Endothelial cell of umbilical vein (primary cell): ENCODE measurements around the gene GAL3ST1. TPM values are rescaled to one million over a fixed set of nuclear protein-coding genes. Genes with fewer than 3 reads are reported as not detected.

Experiments used
- BruUV-seq: library from RNA; stranded (reverse); fragments of 400-500 nt; replicated peaks from 2 replicates; lab custom pipeline; 2021; lab: Mats Ljungman, UMichigan
- CTCF ChIA-PET: fragments of 300-600, 350-600 bp; sonication (Branson Sonifier 250); formaldehyde crosslinking; loops from one replicate; lab custom pipeline; 2021; ENCODE audit warnings: antibody characterized with exemption, inconsistent platforms; lab: Charles Lee
- POLR2A ChIA-PET: fragments of 300-600, 350-600 bp; sonication (Branson Sonifier 250); formaldehyde crosslinking; loops from one replicate; lab custom pipeline; 2021; ENCODE audit warnings: antibody characterized with exemption, inconsistent platforms; lab: Charles Lee
- DNase-seq: peaks from one replicate; pipeline ENCODE4 v3.0.0-alpha.2; 2011; ENCODE audit warnings: low read depth, low spot score
- FAIRE-seq: peaks from 2 replicates; lab custom pipeline; 2011; peaks lifted over from hg19 to GRCh38; lab: Jason Lieb, UNC
- H2AFZ ChIP-seq: 2 replicates; pipeline ENCODE4 v1.6.0; 2012; ENCODE audit warnings: low read depth, low read length, control low read depth, inconsistent platforms
- H3K27ac ChIP-seq: 2 replicates; pipeline ENCODE4 v1.5.1; 2011; ENCODE audit warnings: low read depth, mild to moderate bottlenecking, control low read depth, low read length, moderate library complexity; ENCODE audit not compliant: insufficient read depth
- H3K27me3 ChIP-seq, 2 experiments: 2 replicates each; pipeline versions ENCODE4 v1.6.0 to v1.6.1; 2011; ENCODE audit warnings: low read length in 2 of 2, mixed read lengths in 1 of 2; ENCODE audit not compliant: control insufficient read depth in 2 of 2, insufficient read depth in 2 of 2
- H3K36me3 ChIP-seq, 2 experiments: 2 replicates in 1 of 2; 3 replicates in 1 of 2; pipeline ENCODE4 v1.5.1; 2011; ENCODE audit warnings: low read length in 2 of 2, mild to moderate bottlenecking in 1 of 2, moderate library complexity in 1 of 2; ENCODE audit not compliant: control insufficient read depth in 2 of 2, insufficient read depth in 2 of 2; ENCODE audit errors: extremely low read depth in 1 of 2
- H3K4me1 ChIP-seq: 3 replicates; pipeline ENCODE4 v1.5.1; 2011; ENCODE audit warnings: mild to moderate bottlenecking, low read length; ENCODE audit not compliant: control insufficient read depth, insufficient read depth; ENCODE audit errors: extremely low read depth
- H3K4me2 ChIP-seq: 2 replicates; pipeline ENCODE4 v1.6.1; 2011; ENCODE audit warnings: low read length, control low read depth, mixed read lengths; ENCODE audit not compliant: insufficient read depth
- H3K4me3 ChIP-seq, 3 experiments: fragments of 200-600 bp in 1 of 3; sonication (generic), shearing (Covaris generic) in 1 of 3; replicated peaks in 1 of 3; 2 replicates each; pipeline ENCODE4 v1.5.1; 2011 to 2016; ENCODE audit warnings: control low read depth in 3 of 3, low read length in 3 of 3, mild to moderate bottlenecking in 2 of 3, inconsistent platforms in 1 of 3, low read depth in 1 of 3, moderate library complexity in 1 of 3; ENCODE audit not compliant: insufficient read depth in 1 of 3
- H3K79me2 ChIP-seq: 2 replicates; pipeline ENCODE4 v1.6.0; 2012; ENCODE audit warnings: low read length, inconsistent platforms; ENCODE audit not compliant: control insufficient read depth, insufficient read depth
- H3K9ac ChIP-seq: replicated peaks from 2 replicates; pipeline ENCODE3; 2011; ENCODE audit warnings: low read length, control low read depth; ENCODE audit not compliant: insufficient read depth; ENCODE audit errors: extremely low read depth
- H3K9me1 ChIP-seq: replicated peaks from 3 replicates; pipeline ENCODE4 v1.6.0; 2011; ENCODE audit warnings: mild to moderate bottlenecking, low read length; ENCODE audit not compliant: control insufficient read depth, insufficient read depth; ENCODE audit errors: extremely low read depth
- H3K9me3 ChIP-seq: replicated peaks from 2 replicates; pipeline ENCODE4 v1.5.1; 2012; ENCODE audit warnings: low read length, inconsistent platforms; ENCODE audit not compliant: control insufficient read depth, insufficient read depth
- H4K20me1 ChIP-seq: replicated peaks from 2 replicates; pipeline ENCODE3; 2011; ENCODE audit warnings: mild to moderate bottlenecking, low read length; ENCODE audit not compliant: control insufficient read depth, insufficient read depth; ENCODE audit errors: extremely low read depth
- EZH2 ChIP-seq: IDR thresholded peaks from 2 replicates; pipeline ENCODE4 v1.6.1; 2012; ENCODE audit warnings: borderline replicate concordance, low read depth, mild to moderate bottlenecking, moderate library complexity, low read length, inconsistent platforms; ENCODE audit not compliant: severe bottlenecking
- FOS ChIP-seq: IDR thresholded peaks from 2 replicates; pipeline ENCODE4 v1.6.1; 2011; ENCODE audit warnings: mild to moderate bottlenecking, low read length, moderate library complexity, borderline replicate concordance; ENCODE audit not compliant: insufficient read depth
- GATA2 ChIP-seq: IDR thresholded peaks from 2 replicates; pipeline ENCODE4 v1.7.0; 2011; ENCODE audit warnings: low read depth, mild to moderate bottlenecking, moderate library complexity, mixed read lengths, low read length; ENCODE audit not compliant: insufficient read length, insufficient read depth
- JUN ChIP-seq: IDR thresholded peaks from 2 replicates; pipeline ENCODE4 v1.6.1; 2011; ENCODE audit warnings: borderline replicate concordance, low read depth; ENCODE audit not compliant: insufficient read length, insufficient read depth
- MYC ChIP-seq: IDR thresholded peaks from one replicate; pipeline ENCODE4 v1.6.1; 2011; ENCODE audit warnings: mild to moderate bottlenecking, low read depth, low read length
- POLR2A ChIP-seq: IDR thresholded peaks from 2 replicates; pipeline ENCODE4 v1.6.1; 2012; ENCODE audit warnings: low read depth, mild to moderate bottlenecking, control low read depth, low read length
- POLR2AphosphoS5 ChIP-seq: IDR thresholded peaks from 2 replicates; pipeline ENCODE4 v1.6.1; 2012; ENCODE audit warnings: low read depth, mild to moderate bottlenecking, control low read depth, low read length, moderate library complexity; ENCODE audit not compliant: insufficient read depth
- dilution Hi-C: fragments of 300-500 bp; cut with MboI; formaldehyde crosslinking; loops from one replicate; pipeline ENCODE4 v1.15.0; 2019; ENCODE audit warnings: low sequenced_read_pairs; ENCODE audit not compliant: extremely low pct_ligation_motif_present
- intact Hi-C: fragments of 100-400 bp; cut with micrococcal nuclease; formaldehyde crosslinking; loops from one replicate; pipeline ENCODE4 v1.10.0; 2022
- polyA plus RNA-seq, 4 experiments: library from polyadenylated mRNA; depleted of rRNA in 3 of 4; stranded (reverse) in 3 of 4; unstranded in 1 of 4; fragments of >200 nt; gene quantifications; 2 replicates each; pipeline versions ENCODE4 v1.2.1 to v1.2.3, GENCODE V29; 2011 to 2012; ENCODE audit warnings: missing spikeins in 1 of 4
- total RNA-seq: library from RNA; stranded (reverse); gene quantifications from 2 replicates; pipeline ENCODE4 v1.2.3, GENCODE V29; 2021
- TF ChIP-seq, protein P1 (sequence below), 2 donors: IDR thresholded peaks; 1 replicate in 1 of 2; 2 replicates in 1 of 2; pipeline ENCODE4 v1.5.1; 2011; ENCODE audit warnings: low read length in 2 of 2, mild to moderate bottlenecking in 2 of 2, moderate library complexity in 2 of 2, control low read depth in 1 of 2, inconsistent platforms in 1 of 2, low read depth in 1 of 2; ENCODE audit not compliant: insufficient read depth in 1 of 2; ENCODE audit errors: extremely low read depth in 1 of 2
- TF ChIP-seq, protein P2 (sequence below): IDR thresholded peaks from 2 replicates; pipeline ENCODE4 v1.6.1; 2011; ENCODE audit not compliant: insufficient read depth, insufficient read length

Gene GAL3ST1
- total and polyA plus RNA-seq, 2 donors (not counting 3 experiments of a cell fraction or from before 2014, with no cell fraction given): not detected

DNA sequence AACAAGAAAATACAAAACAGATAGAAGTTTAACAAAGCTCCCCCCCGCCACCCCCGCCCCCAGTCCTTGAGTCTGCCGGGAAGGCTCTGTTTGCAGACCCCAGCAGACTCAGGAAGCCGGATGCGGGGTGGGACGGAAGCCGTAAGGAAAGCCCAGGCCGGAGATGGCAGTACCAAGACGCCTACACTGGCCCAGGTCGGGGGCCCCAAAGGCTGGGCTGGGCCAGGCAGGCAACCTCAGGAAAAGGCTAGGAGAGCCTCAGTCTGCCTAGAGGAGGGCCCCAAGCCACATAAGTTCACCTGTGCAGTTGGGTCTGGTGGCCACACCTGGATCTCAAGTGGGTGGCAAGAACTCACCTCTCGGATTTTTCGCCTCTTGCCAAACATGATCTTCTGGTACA is 4.0 kb upstream of the GAL3ST1 start:
- H3K4me2 ChIP-seq: no peak overlapping the region
- no peak overlapping the region for H3K4me3 ChIP-seq
- no peak overlapping the region for H2AFZ ChIP-seq
- TF ChIP-seq, protein P1, sequence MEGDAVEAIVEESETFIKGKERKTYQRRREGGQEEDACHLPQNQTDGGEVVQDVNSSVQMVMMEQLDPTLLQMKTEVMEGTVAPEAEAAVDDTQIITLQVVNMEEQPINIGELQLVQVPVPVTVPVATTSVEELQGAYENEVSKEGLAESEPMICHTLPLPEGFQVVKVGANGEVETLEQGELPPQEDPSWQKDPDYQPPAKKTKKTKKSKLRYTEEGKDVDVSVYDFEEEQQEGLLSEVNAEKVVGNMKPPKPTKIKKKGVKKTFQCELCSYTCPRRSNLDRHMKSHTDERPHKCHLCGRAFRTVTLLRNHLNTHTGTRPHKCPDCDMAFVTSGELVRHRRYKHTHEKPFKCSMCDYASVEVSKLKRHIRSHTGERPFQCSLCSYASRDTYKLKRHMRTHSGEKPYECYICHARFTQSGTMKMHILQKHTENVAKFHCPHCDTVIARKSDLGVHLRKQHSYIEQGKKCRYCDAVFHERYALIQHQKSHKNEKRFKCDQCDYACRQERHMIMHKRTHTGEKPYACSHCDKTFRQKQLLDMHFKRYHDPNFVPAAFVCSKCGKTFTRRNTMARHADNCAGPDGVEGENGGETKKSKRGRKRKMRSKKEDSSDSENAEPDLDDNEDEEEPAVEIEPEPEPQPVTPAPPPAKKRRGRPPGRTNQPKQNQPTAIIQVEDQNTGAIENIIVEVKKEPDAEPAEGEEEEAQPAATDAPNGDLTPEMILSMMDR (IDR thresholded peaks at IDR 0.05; ENCODE audit: extremely low read depth in 1 of 2, insufficient read depth in 1 of 2, low read depth in 1 of 2, low read length in 2 of 2): no peak
- TF ChIP-seq MYC (no peak), GATA2 (no peak), FOS (no peak), JUN (no peak), POLR2AphosphoS5 (no peak), EZH2 (no peak), POLR2A (no peak)
- TF ChIP-seq, protein P2, sequence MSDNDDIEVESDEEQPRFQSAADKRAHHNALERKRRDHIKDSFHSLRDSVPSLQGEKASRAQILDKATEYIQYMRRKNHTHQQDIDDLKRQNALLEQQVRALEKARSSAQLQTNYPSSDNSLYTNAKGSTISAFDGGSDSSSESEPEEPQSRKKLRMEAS: no peak
- peaks cover 14% of the 10 kb centered on the region for H3K4me1 ChIP-seq
- DNase-seq: no peak
- H4K20me1 ChIP-seq: no peaks in the 10 kb centered on the region
- H3K9me3 ChIP-seq: no peaks in the 10 kb centered on the region
- ChIA-PET POLR2A (no interaction called here), CTCF (no interaction called here)
- intact Hi-C loops: no loop called here
- dilution Hi-C loops: no loop called here
- H3K9ac ChIP-seq: no peak overlapping the region
- no peak for FAIRE-seq
- no peak overlapping the region for H3K27ac ChIP-seq
- no peaks in the 10 kb centered on the region for H3K9me1 ChIP-seq
- H3K79me2 ChIP-seq: no peaks in the 10 kb centered on the region
- H3K36me3 ChIP-seq: peaks cover 10 to 47% of the 10 kb centered on the region in 2 experiments
- no TSS peak for BruUV-seq
- H3K27me3 ChIP-seq: peaks cover 0 to 1% of the 10 kb centered on the region in 2 experiments
